HG02678 (cell line): ENCODE data around the gene THSD7A.

ENCODE experiments used
- ATAC-seq: cut with Tn5 transposase; IDR thresholded peaks from one replicate; pipeline ENCODE4 v1.9.1; 2021; ENCODE audit warnings: mild to moderate bottlenecking, moderate library complexity; ENCODE audit not compliant: unreplicated experiment

The THSD7A gene

DNA sequence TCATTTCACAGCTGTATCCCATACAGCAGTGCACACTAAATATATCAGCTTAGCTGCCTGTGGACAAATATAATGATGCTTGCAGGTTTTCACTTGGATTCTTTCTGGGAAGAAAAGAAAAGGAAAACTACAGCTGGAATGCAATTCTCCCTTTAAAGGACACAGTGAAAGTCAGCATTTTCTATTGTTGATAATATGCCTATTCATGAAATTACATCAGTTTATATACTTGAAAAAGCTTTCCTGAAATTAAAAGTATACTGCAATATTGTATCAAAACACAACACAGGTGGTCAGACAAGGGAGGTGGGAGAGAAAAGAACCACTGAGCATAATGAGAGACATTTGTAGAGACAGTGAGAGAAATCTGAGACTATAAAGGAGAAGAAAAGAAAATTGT is 20.3 kb downstream of the THSD7A start:
- ATAC-seq, result no peak

DNA sequence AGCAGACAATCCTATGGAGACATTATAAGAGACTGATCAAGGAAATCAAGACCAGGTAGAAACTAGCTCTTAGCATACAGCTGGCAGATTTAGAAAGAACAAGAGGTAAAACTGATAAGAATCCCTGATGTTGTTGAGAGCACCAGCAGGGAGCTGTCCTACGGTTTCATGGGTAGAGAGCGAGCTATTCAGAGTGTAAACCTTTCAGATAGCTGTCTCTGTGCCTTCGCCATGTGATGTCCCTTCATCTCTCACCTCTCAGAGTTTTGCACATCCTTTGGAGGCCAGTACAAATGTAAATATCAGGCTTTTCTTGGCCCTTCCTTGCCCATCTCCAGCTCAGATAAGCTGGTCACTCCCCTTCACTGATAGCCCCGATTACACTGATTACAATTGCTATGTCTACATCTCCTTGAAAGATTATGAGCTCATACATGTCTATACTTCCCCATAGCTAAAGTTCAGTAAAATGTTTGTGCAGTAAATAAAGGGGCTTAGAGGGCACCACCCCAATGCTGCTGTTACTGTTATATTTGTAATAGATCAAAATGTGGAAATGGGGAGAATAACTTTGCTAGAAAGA is 21.9 kb downstream of the THSD7A start:
- no peak for ATAC-seq

DNA sequence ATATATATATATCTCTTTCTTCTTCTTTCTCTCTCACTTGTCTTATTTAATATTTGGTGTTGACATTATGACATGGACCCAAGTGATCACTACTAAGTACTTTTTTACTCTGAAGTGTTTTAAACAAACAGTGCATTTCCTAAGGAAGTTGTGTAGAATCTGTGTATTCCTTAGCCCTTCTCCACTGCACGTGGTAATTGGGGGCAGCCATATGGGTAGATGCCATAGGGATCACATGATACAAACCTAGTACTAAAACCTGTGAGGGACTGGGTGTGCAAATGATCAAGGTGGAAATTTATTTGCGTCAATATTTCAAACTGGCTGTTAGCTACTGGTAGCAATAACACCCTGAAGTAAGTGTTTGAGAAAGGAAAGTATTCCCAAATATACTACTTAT is 25.0 kb downstream of the THSD7A start:
- no peak for ATAC-seq

DNA sequence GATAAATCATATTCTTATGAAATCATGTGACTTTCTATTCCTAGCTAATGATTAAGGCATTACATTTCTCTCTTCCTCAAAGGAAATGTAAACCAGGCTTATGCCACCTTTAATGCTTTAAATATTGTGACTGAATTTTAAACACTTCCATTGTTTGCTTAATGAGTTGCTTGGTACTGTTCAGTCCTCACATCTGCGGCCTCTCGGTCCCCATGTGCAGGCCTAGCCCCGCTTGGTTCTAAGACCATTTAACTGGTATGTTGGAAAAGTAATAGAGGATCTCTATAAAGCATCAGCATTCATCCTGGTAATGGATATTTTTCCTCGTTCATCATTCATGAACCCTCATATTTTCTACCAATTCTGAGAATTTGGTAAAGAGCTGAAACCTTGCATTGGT is 27.4 kb downstream of the THSD7A start:
- no peak for ATAC-seq

DNA sequence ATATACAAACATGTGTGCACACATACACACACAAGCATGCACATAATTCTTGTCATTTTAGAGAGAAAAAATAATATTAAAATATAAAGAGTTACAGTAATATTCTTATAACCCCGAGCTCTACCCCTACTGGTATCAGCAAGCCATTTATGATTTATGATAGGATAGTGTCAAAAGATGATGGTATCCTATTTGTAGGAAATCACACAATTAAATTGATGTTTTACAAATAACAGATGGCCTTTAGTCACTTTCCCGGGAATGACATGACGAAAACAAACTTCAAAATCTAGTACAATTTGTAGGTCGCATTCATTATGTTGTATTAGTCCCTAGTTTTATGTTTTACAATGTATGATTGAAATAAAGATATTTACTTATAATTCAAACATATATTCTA is 36.8 kb downstream of the THSD7A start:
- no peak for ATAC-seq

DNA sequence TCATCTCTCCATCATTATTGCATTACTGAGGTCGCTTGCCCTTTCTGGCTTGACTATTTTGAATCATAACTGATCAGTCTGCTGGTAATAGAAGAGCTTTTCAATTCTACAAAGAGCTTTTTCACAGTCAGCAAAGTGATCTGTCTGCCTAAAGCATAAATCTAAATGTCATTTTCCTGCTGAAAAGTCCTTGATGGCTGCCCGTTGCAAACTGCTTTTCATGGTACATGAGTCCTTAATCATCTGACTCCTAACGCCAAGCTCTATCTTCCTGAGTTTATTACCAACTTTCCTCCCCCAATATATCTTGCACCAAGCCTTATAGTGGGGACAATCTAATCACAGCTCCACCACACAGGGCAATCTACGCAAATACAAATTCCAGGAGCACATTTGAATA is 39.8 kb downstream of the THSD7A start:
- ATAC-seq, result no peak

DNA sequence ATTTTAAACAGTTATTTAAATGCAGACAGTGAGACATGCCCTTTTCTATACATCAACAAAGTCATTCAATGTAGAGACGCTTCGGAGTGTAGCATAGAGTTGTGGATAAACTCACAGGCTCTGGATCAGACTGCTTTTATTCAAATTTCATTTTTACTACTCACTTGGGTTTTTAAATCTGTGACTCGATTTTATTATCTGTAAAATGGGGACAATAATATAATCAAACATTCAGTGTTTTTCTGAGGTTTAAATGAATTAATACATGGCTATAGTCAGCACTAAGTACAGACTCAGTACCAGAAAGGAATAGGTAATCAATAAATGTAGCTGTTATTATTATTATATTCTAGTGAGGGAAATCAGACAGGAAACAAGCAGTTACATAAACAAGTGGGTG is 43.4 kb downstream of the THSD7A start:
- no peak for ATAC-seq

DNA sequence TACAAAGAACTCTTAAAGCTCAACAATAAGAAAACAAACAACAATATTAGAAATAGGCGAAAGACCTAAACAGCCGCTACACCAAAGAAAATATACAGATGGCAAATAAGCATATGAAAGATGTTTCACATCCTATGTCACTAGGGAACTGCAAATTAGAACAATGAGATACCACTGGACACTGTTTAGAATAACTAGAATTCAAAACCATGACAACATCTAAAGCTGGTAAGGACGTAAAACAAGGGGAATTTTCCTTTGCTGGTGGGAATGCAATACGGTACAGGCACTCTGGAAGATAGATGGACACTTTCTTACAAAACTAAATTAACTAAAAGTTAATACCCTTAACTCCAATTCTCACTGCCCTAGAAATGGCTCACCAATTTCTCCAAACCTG is 44.5 kb downstream of the THSD7A start:
- no peak for ATAC-seq

DNA sequence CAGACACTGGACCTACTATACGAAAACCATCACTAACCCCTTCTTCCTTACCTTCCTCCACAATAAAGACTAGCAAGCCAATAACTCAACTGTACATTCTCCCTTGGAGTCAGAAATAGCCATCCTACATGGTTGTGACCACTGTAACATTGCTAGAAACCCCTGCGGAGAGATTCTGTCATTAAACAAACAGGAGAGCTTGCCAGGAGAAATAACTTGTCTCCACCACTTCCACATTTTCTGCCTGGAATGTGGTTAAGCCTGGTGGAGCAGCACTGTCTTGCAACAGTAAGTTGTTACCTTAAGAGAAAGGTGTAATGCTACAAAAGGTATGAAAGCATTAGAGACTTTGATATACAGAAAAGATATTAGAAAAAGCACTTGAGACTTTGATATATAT is 45.8 kb downstream of the THSD7A start:
- no peak for ATAC-seq

DNA sequence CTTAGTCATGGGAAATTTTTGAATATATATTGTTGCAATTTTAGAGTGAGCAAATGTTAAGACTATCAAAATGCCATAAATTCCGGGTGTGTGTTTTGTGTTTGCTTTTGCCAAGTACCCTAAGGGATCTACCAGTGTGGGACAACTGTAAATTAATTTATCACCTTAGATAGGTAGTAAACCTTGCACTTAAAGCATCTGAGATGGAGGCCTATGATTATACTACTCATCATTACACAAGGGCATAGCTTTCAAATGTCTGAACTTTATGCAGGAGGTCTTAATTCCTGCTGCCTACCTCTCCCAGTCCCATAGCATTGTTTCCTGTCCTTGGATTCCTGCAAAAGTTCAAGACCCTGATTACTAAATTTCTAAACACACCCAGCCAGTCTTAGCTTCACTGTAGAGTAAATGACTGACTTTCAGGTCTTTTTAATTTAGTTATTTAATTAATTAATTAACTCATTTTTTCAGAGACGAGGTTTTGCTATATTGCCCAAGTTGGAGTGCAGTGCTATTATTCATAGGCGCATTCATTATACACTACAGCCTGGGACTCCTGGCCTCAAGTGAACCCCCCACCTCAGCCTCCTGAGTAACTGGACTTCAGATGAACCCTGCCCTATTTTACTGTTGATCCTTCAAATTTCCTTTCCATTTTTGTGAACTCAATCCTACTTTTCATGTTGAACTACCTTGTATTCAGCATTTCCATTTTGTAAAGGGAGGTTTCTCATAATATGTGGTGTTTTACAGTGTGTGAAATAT is 47.0 kb downstream of the THSD7A start:
- ATAC-seq, result no peak

DNA sequence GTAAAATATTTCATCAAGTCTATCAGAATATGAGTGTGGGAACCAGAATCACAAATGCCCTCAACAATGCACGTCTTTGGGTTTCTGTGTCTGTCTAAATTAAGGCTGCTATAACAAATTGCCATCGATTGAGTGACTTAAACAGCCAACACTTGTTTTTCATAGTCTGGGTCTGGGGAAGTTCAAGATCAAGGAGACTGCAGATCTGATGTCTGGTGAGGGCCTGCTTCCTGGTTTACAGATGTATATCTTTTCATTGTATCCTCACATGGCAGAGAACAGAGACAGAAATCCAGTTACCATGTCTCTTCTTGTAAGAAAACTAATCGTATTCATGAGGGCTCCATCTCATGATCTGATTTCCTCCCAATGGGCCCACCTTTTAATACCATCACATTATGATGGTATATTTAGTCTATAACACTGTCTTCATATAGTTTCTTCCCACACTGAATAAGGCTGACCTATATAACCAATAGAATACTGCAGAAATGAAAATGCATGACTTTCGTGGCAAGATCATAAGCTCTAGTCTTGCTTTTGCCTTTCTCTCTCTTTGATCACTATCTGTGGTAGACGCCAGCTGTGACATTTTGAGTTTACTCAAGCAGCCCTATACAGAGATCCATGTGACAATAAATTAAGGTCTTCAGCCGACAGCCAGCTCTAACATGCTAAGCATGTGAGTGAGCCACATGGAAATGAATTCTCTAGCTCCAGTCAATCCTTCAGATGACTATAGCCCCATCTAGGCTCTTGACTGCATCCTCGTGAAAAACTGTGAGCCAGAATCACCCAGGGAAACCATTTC is 51.9 kb downstream of the THSD7A start:
- ATAC-seq, result no peak

DNA sequence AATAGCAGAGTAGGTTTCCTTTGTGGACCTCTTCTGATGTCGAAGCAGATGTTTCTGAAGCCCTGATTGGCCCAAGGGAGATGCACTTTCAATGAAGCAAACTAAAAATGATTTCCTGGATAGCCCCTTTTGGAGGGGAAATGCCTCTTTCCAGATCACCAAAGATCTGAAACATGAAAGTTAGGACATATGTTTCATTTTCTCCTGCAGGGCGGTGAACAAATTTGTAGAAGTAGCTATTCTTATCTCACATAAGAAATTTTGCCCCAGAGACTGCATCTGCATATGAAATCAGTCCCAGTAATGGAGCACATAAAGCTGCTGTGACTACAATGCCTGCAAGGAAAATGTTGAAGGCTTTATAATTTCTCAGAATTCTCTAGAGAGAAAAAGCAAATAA is 56.0 kb downstream of the THSD7A start:
- ATAC-seq, result no peak

DNA sequence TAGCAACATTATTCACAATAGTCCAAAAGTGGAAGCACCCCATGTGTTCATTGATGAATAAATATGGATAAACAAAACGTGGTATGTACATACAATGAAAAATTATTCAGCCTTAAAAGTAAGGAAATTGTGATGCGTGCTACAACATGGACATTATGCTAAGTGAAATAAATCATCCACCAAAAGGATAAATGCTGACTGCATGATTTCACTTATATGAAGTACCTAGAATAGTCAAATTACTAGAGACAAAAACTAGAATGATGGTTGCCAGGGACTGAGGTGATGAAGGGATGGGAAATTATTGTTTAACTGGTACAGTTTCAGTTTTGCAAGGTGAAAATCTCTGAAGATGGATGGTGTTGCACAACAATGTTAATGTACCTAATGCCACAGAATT is 56.6 kb downstream of the THSD7A start:
- no peak for ATAC-seq

DNA sequence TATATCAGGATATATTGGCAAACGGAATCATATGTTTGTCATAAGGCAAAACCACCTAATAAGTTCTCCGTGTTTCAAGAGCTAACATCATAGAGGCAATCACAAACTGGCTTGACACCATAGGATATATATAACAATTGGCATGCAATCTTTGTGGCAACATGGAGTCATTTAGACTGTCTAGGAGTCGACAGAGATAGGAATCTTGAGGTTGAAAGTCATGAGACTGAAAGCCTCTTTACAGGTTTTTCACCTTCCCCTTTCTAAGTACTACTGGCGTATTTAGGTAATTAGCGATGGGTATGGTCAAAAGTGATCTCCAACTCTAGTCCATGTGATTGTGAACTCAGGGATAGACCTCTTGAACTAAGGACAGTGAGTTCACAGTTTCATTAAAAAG is 63.7 kb downstream of the THSD7A start:
- ATAC-seq, result no peak

DNA sequence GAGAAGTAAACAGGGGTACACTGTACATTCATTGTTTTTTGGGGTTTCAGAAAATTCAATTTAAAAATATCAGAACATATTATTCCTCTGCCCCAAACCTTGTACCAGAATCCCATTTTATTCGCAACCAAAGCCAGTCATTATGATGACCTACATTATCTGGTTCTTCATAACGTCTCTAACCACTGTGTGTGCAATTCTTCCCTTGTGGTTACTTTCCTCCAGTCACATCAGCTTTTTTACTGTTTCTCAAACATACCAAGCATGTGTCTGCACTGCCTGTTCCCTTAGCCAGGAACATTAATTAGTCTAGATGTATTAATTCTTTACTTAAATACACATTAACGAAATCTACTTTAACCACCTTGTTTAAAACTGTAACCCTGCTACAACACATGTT is 64.8 kb downstream of the THSD7A start:
- ATAC-seq, result no peak

DNA sequence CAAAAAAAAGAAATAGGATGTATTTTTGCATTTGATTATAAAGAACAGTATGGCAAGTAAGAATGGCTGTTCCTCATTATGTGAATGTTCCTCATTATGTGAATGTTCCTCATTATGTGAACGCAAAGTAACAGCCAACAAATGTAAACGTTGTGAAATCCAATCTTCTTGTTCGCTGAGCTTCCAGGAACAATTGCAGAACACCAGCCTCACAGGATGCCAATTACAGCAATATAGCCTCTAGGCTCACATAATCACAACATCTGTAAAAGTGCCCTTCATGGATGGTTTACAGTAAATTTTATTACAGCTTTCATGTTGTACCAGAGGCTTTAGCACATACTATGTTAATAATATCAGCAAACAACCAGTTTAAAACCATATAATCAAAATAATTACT is 71.6 kb downstream of the THSD7A start:
- no peak for ATAC-seq

DNA sequence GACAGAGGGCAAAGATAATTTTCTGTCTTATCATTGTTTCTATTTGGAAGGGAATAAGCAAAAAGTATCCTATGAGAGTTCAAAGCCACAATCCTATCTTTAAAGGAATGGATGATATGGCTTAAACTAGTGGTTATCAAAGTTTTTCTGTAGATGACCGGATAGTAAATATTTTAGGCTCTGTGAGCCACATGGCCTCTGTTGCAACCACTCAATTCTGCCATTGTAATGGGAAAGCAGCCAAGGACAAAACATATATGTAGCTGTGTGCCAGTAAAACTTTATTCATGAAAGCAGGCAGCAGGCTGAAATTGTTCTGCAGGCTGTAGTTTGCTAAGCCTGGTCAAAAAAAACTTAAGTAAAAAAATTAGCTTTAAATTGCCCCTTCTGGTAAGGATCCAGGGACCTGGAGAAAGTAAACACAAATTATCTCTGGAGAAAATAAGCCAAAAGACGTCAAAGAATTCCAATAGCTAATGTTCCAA is 73.3 kb downstream of the THSD7A start:
- no peak for ATAC-seq

DNA sequence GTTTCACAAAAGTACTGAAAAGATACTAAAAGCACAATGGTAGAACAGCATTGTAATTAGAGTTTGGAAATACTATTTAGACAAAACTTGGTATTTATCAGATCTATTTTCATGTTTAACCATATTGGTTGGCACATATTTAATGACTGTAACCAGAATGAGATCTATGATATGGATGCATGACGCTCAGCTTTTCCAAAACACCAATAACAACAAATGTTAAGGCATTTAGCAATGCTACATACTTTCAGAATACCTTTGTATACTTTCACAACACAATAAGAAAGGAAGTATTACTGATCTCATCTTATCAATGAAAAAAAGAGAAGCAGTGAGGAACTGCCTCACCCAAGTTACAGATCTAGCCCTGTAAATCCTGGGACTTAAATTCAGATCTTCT is 74.8 kb downstream of the THSD7A start:
- ATAC-seq, result no peak

DNA sequence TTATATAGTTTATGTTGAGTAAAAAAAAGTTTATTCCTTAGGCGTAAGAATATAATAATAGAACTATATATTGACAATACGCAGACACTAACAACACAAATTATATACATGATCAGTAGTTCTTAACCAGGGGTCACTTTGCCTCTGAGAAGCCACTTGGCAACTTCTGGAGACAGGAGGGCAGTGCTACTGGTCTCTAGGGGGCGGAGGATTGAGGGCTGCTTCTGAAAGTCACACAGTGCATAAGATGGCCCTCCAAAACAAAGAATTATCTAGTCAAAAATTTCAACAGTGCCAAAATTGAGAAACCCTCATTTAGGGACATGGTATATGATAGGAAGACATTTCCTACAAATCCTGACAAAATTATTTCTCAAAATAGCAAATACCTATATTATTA is 77.1 kb downstream of the THSD7A start:
- ATAC-seq, result no peak

DNA sequence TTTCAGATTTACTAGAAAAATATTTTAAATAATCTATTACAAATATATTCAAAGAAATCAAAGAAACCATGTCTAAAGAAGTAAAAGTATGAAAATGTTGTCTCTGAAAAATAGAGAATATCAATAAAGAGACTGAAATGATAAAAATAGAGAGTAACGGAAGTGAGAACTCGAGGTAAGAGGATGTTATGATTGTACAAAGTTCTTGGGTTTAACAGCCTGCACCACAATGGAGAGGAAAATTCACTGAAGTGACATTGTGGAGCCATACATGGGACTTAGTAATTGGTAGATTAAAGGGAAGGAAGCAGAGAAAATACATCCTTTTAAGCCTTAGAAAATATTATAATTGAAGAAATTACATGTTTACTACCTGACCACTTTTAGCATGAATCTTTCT is 77.9 kb downstream of the THSD7A start:
- no peak for ATAC-seq

DNA sequence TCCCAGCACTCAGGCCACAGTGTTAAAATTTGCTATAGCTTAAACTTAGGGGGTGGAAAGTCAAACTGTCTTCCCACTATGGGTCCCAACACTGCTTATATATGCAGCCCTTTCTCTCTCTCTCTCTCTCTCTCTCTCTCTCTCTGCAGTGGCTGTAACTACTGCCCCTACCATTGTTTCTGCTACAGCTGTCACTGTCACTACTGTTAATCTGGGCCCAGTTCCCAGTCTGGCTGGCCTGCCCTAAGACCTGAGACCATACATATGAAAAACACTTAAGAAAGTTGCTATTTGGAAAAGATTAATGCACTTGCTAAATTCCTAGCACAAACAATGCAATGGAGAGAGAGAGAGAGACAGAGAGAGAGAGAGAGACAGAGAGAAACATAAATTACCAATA is 78.6 kb downstream of the THSD7A start:
- no peak for ATAC-seq

DNA sequence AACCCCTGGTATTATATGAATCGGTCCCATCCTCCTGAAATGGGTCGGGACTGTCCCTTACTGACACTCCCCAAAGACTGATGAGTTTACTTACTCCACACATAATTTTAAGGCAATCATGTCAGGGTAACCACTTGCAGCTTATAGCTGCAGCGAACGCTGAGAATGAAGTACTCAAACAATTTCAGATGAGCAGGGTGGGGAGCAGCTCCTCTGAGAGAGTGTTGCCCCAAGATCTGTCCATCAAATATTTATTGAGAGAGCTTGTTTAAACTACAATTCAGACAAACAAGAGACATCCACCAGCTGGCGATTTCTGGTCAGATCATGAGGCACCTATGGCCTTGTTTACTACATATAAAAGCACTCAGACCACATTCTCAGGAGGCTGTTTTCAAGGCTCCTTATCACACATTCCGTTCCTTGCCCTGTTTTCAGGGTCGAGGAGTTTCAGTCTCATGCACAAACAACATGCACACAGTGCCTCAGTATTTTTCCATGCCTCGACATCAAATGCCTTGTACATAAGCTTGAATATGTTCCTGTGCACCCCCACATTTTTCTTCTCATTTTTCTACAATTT is 80.1 kb downstream of the THSD7A start:
- ATAC-seq, result no peak
